ENCODE results near the gene TERB1. TPM values are rescaled to one million over a fixed set of nuclear protein-coding genes. Genes with fewer than 3 reads are reported as not detected.

Gene TERB1
- total and polyA plus RNA-seq, 2 of the 13 experiments (the other 11 are each of a cell fraction or from before 2014, with no cell fraction given): not detected

DNA sequence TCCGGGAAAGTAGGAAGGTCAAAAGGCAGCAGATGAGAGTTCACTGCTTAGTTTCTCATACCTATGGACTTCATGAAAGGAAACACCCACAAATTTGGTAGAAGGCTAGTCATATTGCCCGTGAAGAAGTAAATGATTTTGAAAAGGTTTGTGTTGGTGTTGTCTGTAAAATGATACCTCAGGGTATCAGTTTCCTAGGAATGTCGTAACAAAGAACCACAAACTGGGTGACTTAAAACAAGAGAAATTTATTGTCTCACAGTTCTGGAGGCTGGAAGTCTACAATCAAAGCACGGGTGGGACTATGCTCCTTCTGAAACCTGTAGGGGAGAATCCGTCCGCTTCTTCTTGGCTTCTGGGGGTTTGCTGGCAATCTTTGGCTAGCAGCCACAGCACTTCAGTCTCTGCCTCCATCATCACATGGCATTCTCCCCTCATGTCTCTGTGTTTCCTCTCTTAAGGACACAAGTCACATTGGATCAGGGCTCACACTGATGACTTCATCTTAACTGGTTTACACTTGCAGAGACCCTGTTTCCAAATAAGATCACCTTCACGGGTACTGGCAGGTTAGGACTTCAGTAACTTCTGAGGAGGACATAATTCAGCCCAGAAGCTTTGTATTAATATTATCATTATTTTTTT lies 31.4 kb upstream of the TERB1 start:
- H3K4me2 ChIP-seq (ENCODE audit: low read depth, low read length): no peak overlapping the region
- no peak for FAIRE-seq

More for the DNA sequence above, 31.4 kb upstream of the TERB1 start:
- DNase-seq (ENCODE audit: low spot score) (no peak), ATAC-seq (no peak)
- in situ Hi-C loops (cut with HindIII; ENCODE audit: extremely low pct_ligation_motif_present, low pct_unique_long_range_greater_than_20kb) (no loop called here), intact Hi-C loops (cut with micrococcal nuclease; ENCODE audit: unreplicated experiment) (loop anchor here (5.0 kb wide), 1 partner anchor 170 kb away; no protein-coding TSS in a partner anchor)
- TF ChIP-seq PHB2 (IDR thresholded peaks at IDR 0.05; ENCODE audit: partially characterized antibody): no peak
- TF ChIP-seq JDP2 (CRISPR knock-in tag; IDR thresholded peaks at IDR 0.05; ENCODE audit: borderline replicate concordance): no peak
- TF ChIP-seq, protein P1, sequence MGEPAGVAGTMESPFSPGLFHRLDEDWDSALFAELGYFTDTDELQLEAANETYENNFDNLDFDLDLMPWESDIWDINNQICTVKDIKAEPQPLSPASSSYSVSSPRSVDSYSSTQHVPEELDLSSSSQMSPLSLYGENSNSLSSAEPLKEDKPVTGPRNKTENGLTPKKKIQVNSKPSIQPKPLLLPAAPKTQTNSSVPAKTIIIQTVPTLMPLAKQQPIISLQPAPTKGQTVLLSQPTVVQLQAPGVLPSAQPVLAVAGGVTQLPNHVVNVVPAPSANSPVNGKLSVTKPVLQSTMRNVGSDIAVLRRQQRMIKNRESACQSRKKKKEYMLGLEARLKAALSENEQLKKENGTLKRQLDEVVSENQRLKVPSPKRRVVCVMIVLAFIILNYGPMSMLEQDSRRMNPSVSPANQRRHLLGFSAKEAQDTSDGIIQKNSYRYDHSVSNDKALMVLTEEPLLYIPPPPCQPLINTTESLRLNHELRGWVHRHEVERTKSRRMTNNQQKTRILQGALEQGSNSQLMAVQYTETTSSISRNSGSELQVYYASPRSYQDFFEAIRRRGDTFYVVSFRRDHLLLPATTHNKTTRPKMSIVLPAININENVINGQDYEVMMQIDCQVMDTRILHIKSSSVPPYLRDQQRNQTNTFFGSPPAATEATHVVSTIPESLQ (CRISPR knock-in tag; conservative IDR thresholded peaks at IDR 0.05): no peak
- TF ChIP-seq ZNF639 (CRISPR knock-in tag; conservative IDR thresholded peaks at IDR 0.05): no peak
- TF ChIP-seq ZNF883 (CRISPR knock-in tag; IDR thresholded peaks at IDR 0.05; ENCODE audit: not compliant biosample characterization): no peak
- no peak for TF ChIP-seq KDM5B (CRISPR knock-in tag; IDR thresholded peaks at IDR 0.05; ENCODE audit: borderline replicate concordance)
- TF ChIP-seq RFXAP (CRISPR knock-in tag; IDR thresholded peaks at IDR 0.05; ENCODE audit: borderline replicate concordance): no peak
- TF ChIP-seq UBTF (CRISPR knock-in tag; IDR thresholded peaks at IDR 0.05): no peak
- TF ChIP-seq ZSCAN20 (CRISPR knock-in tag; IDR thresholded peaks at IDR 0.05; ENCODE audit: borderline replicate concordance): no peak
- TF ChIP-seq ZNF615 (CRISPR knock-in tag; IDR thresholded peaks at IDR 0.05; ENCODE audit: borderline replicate concordance): no peak
- TF ChIP-seq ZNF326 (CRISPR knock-in tag; IDR thresholded peaks at IDR 0.05; ENCODE audit: borderline replicate concordance): no peak
- TF ChIP-seq ZSCAN30 (CRISPR knock-in tag; IDR thresholded peaks at IDR 0.05): no peak
- no peak for TF ChIP-seq ZSCAN22 (CRISPR knock-in tag; IDR thresholded peaks at IDR 0.05)
- TF ChIP-seq, protein P2, sequence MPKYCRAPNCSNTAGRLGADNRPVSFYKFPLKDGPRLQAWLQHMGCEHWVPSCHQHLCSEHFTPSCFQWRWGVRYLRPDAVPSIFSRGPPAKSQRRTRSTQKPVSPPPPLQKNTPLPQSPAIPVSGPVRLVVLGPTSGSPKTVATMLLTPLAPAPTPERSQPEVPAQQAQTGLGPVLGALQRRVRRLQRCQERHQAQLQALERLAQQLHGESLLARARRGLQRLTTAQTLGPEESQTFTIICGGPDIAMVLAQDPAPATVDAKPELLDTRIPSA (CRISPR knock-in tag; IDR thresholded peaks at IDR 0.05; ENCODE audit: borderline replicate concordance): no peak
- TF ChIP-seq ZSCAN31 (CRISPR knock-in tag; IDR thresholded peaks at IDR 0.05; ENCODE audit: low read depth): no peak
- no peak for TF ChIP-seq TARDBP (CRISPR knock-in tag; IDR thresholded peaks at IDR 0.05)
- no peak for TF ChIP-seq ZNF607 (CRISPR knock-in tag; IDR thresholded peaks at IDR 0.05; ENCODE audit: borderline replicate concordance)
- TF ChIP-seq ZSCAN21 (CRISPR knock-in tag; IDR thresholded peaks at IDR 0.05; ENCODE audit: borderline replicate concordance): no peak
- Histone ChIP-seq H3K27me3 (ENCODE audit: control insufficient read depth in 1 of 2, insufficient read depth in 2 of 2, low read length in 2 of 2) (peaks cover 0 to 21% of the 10 kb centered on the region in 2 experiments; a peak in 3 of 5 replicates), H3K4me1 (ENCODE audit: insufficient read depth, low read length) (peaks cover 49% of the 10 kb centered on the region), H3K4me3 (replicated peaks in 1 of 3; ENCODE audit: insufficient read depth in 1 of 3, low read depth in 2 of 3, low read length in 3 of 3) (no peak overlapping the region), H3K79me2 (ENCODE audit: insufficient read depth, low read length) (peaks cover 23% of the 10 kb centered on the region), H3K27ac (ENCODE audit: extremely low read length, insufficient read depth, low read length) (no peak overlapping the region), H3K9ac (ENCODE audit: insufficient read depth, low read depth, low read length) (no peak overlapping the region), H4K20me1 (ENCODE audit: insufficient read depth, low read length) (no peaks in the 10 kb centered on the region), H2AFZ (ENCODE audit: low read length) (no peak overlapping the region), H3K36me3 (replicated peaks in 1 of 2; ENCODE audit: control insufficient read depth in 1 of 2, insufficient read depth in 2 of 2, low read length in 2 of 2) (peaks cover 0 to 10% of the 10 kb centered on the region in 2 experiments; a peak in 3 of 5 replicates), H3K9me3 (ENCODE audit: low read length) (no peaks in the 10 kb centered on the region)
- ChIA-PET CTCF (ENCODE audit: low intra/inter-chr PET ratio, low total read pairs) (interaction anchor here (1.6 kb wide), 1 partner anchor 35 kb away, joined by 4 read pairs; no protein-coding TSS in a partner anchor), POLR2A (no interaction called here)
- BruUV-seq (replicated peaks): no TSS peak
- 14% methylated on average over 7 of the region's 7 CpGs for WGBS (ENCODE audit: low lambda C conversion rate)
